ENCODE measurements around the gene GIMAP7. TPM values are rescaled to one million over a fixed set of nuclear protein-coding genes. Genes with fewer than 3 reads are reported as not detected.
"Not testable (repeated sequence)": the region's sequence is repeated elsewhere in the genome, so short reads cannot be mapped to it uniquely, and the experiment has no call there.

Gene GIMAP7
- total and polyA plus RNA-seq, 4 experiments from 2014 or later = 464 to 1,096 (median 517) TPM

DNA sequence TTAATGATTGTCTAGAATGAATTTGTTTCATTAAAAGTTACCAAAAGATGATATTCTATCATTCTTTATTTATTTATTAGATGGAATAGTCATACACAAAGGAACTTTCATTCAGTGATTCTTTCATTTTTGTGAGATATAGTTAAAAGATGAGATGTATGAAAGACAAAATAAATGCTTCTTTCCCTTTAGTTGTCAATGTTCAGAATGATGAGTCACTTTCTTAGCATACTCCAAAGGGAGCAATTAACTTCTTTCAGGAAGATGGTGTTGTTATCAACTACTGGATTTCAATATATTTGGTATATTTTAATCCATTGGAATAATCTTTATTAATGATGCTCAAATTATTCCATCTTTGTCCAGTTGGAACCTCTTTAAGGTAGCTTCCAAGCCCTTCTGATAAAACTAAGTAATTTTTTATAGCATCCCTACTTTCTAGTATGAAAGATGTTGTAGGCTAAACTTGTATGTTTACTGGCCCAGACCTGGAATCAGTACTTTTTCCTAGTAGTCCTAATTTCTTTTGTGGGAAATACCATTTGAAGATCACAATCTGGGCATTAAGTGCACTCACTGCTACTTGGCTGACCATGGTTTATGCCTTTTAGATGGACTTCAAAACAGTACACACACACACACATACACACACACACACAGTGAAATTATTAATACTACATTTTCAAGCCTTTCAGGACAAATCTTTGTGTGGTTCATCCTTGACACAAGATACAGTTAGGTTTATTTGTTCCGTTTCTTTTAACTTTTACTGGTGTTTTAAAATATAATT is 2.5 kb downstream of the GIMAP7 start:
- peak overlapping the region; percentile 97 to 100 (median 100) for H3K4me3 Mint-ChIP-seq
- ChIA-PET POLR2A (ENCODE audit: partially characterized antibody) (interaction anchor here (0.7 to 33.6 kb wide), 24 partner anchors 9 to 238 kb away, joined by 3 to 1033 read pairs (median 38); partner anchors contain the start of genes GIMAP1, GIMAP2, GIMAP4 and GIMAP5), CTCF (ENCODE audit: partially characterized antibody) (interaction anchor here (1.0 to 7.8 kb wide), 3 partner anchors 51 to 239 kb away, joined by 3 to 146 read pairs (median 19); partner anchors contain the start of genes GIMAP4 and GIMAP8)
- Histone ChIP-seq H3K4me3 (ENCODE audit: low read length in 2 of 2) (peak overlapping the region; percentile 92 to 99), H3K36me3 (ENCODE audit: insufficient read depth, low read length) (peaks cover 20% of the 10 kb centered on the region), H3K27me3 (ENCODE audit: insufficient read depth, low read length) (no peaks in the 10 kb centered on the region), H3K9me3 (ENCODE audit: control insufficient read depth in 1 of 2, low read length in 2 of 2) (no peaks in the 10 kb centered on the region), H3K27ac (ENCODE audit: low read depth, low read length) (peak overlapping the region; percentile 77), H3K4me1 (ENCODE audit: insufficient read depth, low read length) (peaks cover 35% of the 10 kb centered on the region)
- intact Hi-C loops (cut with micrococcal nuclease) = loop anchor here (5.0 kb wide), 2 partner anchors 170 to 225 kb away; partner anchors contain the start of gene GIMAP2
- H3K27me3 Mint-ChIP-seq = no peaks in the 10 kb centered on the region
- peaks cover 0 to 14% (median 9%) of the 10 kb centered on the region in 8 donors for H3K9me3 Mint-ChIP-seq
- H3K27ac Mint-ChIP-seq = peak overlapping the region; percentile 76 to 99 (median 93)
- H3K4me1 Mint-ChIP-seq = peaks cover 28 to 51% (median 32%) of the 10 kb centered on the region in 4 donors
- DNase-seq = no peak
- H3K36me3 Mint-ChIP-seq = peaks cover 62 to 71% of the 10 kb centered on the region in 2 donors

DNA sequence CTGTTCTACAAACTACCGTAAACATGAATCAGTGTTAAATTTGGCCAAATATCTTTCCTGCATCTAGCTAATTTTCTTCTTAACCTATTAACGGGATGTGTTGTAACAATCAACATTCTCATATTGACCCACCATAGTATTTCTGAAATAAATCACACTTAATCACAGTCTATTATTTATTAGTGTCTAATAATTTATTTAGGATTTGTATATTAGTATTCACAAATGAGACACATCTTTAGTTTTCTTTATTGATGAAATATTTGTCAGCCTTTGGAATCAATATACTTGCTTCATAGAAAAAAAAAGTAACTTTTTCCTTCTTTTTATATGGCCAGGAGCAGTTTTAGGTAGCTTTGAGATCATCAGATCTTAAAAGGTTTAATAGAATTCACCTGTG is 4.6 kb downstream of the GIMAP7 start:
- CTCF ChIA-PET (ENCODE audit: partially characterized antibody) = interaction anchor here (1.3 to 2.8 kb wide), 7 partner anchors 49 to 237 kb away, joined by 3 to 15 read pairs (median 7); partner anchors contain the start of genes GIMAP4 and GIMAP8
- Histone ChIP-seq H3K4me3 (ENCODE audit: low read length in 2 of 2) (peak overlapping the region; percentile 61 to 74), H3K27me3 (ENCODE audit: insufficient read depth, low read length) (no peaks in the 10 kb centered on the region), H3K27ac (ENCODE audit: low read depth, low read length) (peak overlapping the region; percentile 62), H3K4me1 (ENCODE audit: insufficient read depth, low read length) (peaks cover 13% of the 10 kb centered on the region), H3K36me3 (ENCODE audit: insufficient read depth, low read length) (peaks cover 20% of the 10 kb centered on the region), H3K9me3 (ENCODE audit: control insufficient read depth in 1 of 2, low read length in 2 of 2) (no peaks in the 10 kb centered on the region)
- Mint-ChIP-seq H3K4me1 (peaks cover 16 to 48% (median 26%) of the 10 kb centered on the region in 4 donors), H3K4me3 (peak overlapping the region; percentile 97 to 100 (median 99)), H3K27me3 (no peaks in the 10 kb centered on the region), H3K9me3 (peaks cover 0 to 34% (median 26%) of the 10 kb centered on the region in 8 donors), H3K36me3 (peaks cover 75 to 85% of the 10 kb centered on the region in 2 donors), H3K27ac (peak overlapping the region in 6 of 7 donors; percentile 81 to 97 (median 92))
- no peak for DNase-seq
- POLR2A ChIA-PET (ENCODE audit: partially characterized antibody) = interaction anchor here (1.0 to 33.6 kb wide), 26 partner anchors 11 to 236 kb away, joined by 3 to 1033 read pairs (median 12); partner anchors contain the start of genes GIMAP1, GIMAP2, GIMAP4 and GIMAP5
- intact Hi-C loops (cut with micrococcal nuclease) = loop anchor here (5.0 kb wide), 2 partner anchors 168 to 223 kb away; partner anchors contain the start of gene GIMAP2

DNA sequence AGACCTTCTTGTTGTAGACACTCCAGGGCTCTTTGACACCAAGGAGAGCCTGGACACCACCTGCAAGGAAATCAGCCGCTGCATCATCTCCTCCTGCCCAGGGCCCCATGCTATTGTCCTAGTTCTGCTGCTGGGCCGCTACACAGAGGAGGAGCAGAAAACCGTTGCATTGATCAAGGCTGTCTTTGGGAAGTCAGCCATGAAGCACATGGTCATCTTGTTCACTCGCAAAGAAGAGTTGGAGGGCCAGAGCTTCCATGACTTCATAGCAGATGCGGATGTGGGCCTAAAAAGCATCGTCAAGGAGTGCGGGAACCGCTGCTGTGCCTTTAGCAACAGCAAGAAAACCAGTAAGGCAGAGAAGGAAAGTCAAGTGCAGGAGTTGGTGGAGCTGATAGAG is 5.5 kb downstream of the GIMAP7 start:
- peaks cover 18% of the 10 kb centered on the region for H3K4me1 ChIP-seq (ENCODE audit: insufficient read depth, low read length)
- no peaks in the 10 kb centered on the region for H3K9me3 ChIP-seq (ENCODE audit: control insufficient read depth in 1 of 2, low read length in 2 of 2)
- H3K27ac ChIP-seq (ENCODE audit: low read depth, low read length) = peak overlapping the region; percentile 62
- H3K27ac Mint-ChIP-seq = peak overlapping the region; percentile 81 to 97 (median 92)
- H3K4me3 Mint-ChIP-seq = peak overlapping the region; percentile 97 to 100 (median 99)
- DNase-seq = peak in 1 of 5 donors; percentile 34
- peaks cover 20% of the 10 kb centered on the region for H3K36me3 ChIP-seq (ENCODE audit: insufficient read depth, low read length)
- H3K27me3 Mint-ChIP-seq = no peaks in the 10 kb centered on the region
- peaks cover 0 to 39% (median 33%) of the 10 kb centered on the region in 8 donors for H3K9me3 Mint-ChIP-seq
- H3K36me3 Mint-ChIP-seq = peaks cover 73 to 83% of the 10 kb centered on the region in 2 donors
- peak overlapping the region; percentile 61 to 74 for H3K4me3 ChIP-seq (ENCODE audit: low read length in 2 of 2)
- H3K27me3 ChIP-seq (ENCODE audit: insufficient read depth, low read length) = no peaks in the 10 kb centered on the region
- H3K4me1 Mint-ChIP-seq = peaks cover 21 to 50% (median 33%) of the 10 kb centered on the region in 4 donors
- intact Hi-C loops (cut with micrococcal nuclease) = no loop called here
- ChIA-PET CTCF (ENCODE audit: partially characterized antibody) (interaction anchor here (1.0 to 2.8 kb wide), 7 partner anchors 48 to 236 kb away, joined by 3 to 15 read pairs (median 4); partner anchors contain the start of genes GIMAP4, GIMAP5 and GIMAP8), POLR2A (ENCODE audit: partially characterized antibody) (interaction anchor here (0.7 to 33.6 kb wide), 34 partner anchors 8 to 235 kb away, joined by 3 to 1033 read pairs (median 7); partner anchors contain the start of genes GIMAP1, GIMAP2, GIMAP4 and GIMAP5)

DNA sequence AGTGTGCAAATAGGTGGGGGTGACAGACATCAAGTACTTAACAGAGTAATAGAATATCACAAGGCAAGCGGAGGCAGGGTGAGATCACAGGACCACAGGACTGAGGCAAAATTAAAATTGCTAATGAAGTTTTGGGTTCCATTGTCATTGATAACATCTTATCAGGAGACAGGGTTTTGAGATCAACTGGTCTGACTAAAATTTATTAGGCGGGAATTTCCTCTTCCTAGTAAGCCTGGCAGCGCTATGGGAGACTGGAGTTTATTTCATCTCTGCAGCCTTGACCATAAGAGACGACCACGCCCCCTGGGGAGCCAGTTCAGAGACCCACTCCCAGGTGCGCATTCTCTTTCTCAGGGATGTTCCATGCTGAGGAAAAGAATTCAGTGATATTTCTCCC is 8.3 kb downstream of the GIMAP7 start:
- Mint-ChIP-seq H3K9me3 (peaks cover 2 to 65% (median 56%) of the 10 kb centered on the region in 8 donors), H3K4me3 (peak overlapping the region; percentile 59 to 100 (median 87)), H3K4me1 (peaks cover 31 to 70% (median 44%) of the 10 kb centered on the region in 4 donors), H3K27ac (peak overlapping the region; percentile 60 to 79 (median 65)), H3K36me3 (peaks cover 69 to 72% of the 10 kb centered on the region in 2 donors)
- H3K9me3 ChIP-seq (ENCODE audit: control insufficient read depth in 1 of 2, low read length in 2 of 2); DNase-seq; H3K27me3 Mint-ChIP-seq; H3K27ac ChIP-seq (ENCODE audit: low read depth, low read length); CTCF ChIA-PET (ENCODE audit: partially characterized antibody); intact Hi-C loops (cut with micrococcal nuclease); H3K27me3 ChIP-seq (ENCODE audit: insufficient read depth, low read length); H3K4me3 ChIP-seq (ENCODE audit: low read length in 2 of 2): not testable (repeated sequence)
- peaks cover 28% of the 10 kb centered on the region for H3K4me1 ChIP-seq (ENCODE audit: insufficient read depth, low read length)
- POLR2A ChIA-PET (ENCODE audit: partially characterized antibody) = interaction anchor here (0.6 to 33.6 kb wide), 8 partner anchors 10 to 222 kb away, joined by 3 to 1033 read pairs (median 194); partner anchors contain the start of genes GIMAP1, GIMAP2, GIMAP4 and GIMAP8
- peaks cover 20% of the 10 kb centered on the region for H3K36me3 ChIP-seq (ENCODE audit: insufficient read depth, low read length)

DNA sequence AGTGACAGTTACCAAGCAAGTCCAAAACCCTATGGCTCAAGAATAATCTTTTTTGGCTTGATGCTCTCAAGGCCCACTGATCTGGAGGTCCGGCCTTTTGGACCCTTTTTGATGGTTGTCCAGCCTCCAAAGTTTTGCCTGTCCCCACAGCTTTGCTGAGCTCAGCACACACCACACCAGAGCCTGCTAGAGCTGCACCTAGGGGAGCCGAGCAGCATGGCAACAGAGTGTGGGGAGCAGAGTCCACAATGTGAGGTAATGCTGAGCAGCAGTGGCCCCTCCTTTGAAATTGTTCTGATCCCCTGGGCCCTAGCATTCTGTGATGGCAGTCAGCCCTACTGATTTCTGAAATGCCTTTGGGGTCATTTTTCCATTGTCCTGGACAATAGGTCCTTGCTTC is 9.3 kb downstream of the GIMAP7 start:
- Mint-ChIP-seq H3K27ac (peak overlapping the region in 6 of 7 donors; percentile 23 to 81 (median 64)), H3K4me3 (peak overlapping the region in 6 of 8 donors; percentile 14 to 64 (median 22)), H3K36me3 (peaks cover 67 to 72% of the 10 kb centered on the region in 2 donors), H3K4me1 (peaks cover 35 to 70% (median 46%) of the 10 kb centered on the region in 4 donors), H3K27me3 (no peaks in the 10 kb centered on the region), H3K9me3 (peaks cover 6 to 76% (median 66%) of the 10 kb centered on the region in 8 donors)
- POLR2A ChIA-PET (ENCODE audit: partially characterized antibody) = interaction anchor here (0.8 to 33.6 kb wide), 21 partner anchors 9 to 232 kb away, joined by 3 to 777 read pairs (median 5); partner anchors contain the start of genes GIMAP1, GIMAP2, GIMAP4 and GIMAP5
- Histone ChIP-seq H3K9me3 (ENCODE audit: control insufficient read depth in 1 of 2, low read length in 2 of 2) (peaks cover 0 to 3% of the 10 kb centered on the region in 2 donors), H3K36me3 (ENCODE audit: insufficient read depth, low read length) (peaks cover 20% of the 10 kb centered on the region), H3K4me1 (ENCODE audit: insufficient read depth, low read length) (peaks cover 28% of the 10 kb centered on the region), H3K4me3 (ENCODE audit: low read length in 2 of 2) (no peak overlapping the region), H3K27me3 (ENCODE audit: insufficient read depth, low read length) (no peaks in the 10 kb centered on the region), H3K27ac (ENCODE audit: low read depth, low read length) (no peak overlapping the region)
- CTCF ChIA-PET (ENCODE audit: partially characterized antibody) = interaction anchor here (2.1 kb wide), 1 partner anchor 45 kb away, joined by 6 read pairs; no protein-coding TSS in a partner anchor
- intact Hi-C loops (cut with micrococcal nuclease) = no loop called here
- DNase-seq = no peak

DNA sequence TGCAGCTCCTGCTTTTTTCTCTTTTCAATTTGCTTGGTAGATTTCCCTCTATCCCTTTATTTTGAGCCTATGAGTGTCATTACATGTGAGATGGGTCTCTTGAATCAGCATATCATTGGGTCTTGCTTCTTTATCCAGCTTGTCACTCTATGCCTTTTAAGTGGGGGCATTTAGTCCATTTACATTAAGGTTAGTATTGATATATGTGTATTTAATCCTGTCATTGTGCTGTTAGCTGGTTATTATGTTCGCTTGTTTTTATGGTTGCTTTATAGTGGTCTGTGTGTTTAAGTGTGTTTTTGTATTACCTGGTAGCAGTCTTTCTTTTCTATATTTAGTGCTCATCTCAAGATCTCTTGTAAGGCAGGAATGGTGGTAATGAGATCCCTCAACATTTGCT is 17.0 kb downstream of the GIMAP7 start:
- H3K4me1 Mint-ChIP-seq = peaks cover 9 to 21% (median 16%) of the 10 kb centered on the region in 4 donors
- H3K36me3 ChIP-seq (ENCODE audit: insufficient read depth, low read length) = no peaks in the 10 kb centered on the region
- peak overlapping the region in 1 of 8 donors; percentile 13 for H3K4me3 Mint-ChIP-seq
- H3K4me3 ChIP-seq (ENCODE audit: low read length in 2 of 2) = no peak overlapping the region
- H3K27me3 Mint-ChIP-seq = no peaks in the 10 kb centered on the region
- POLR2A ChIA-PET (ENCODE audit: partially characterized antibody) = interaction anchor here (0.6 to 33.6 kb wide), 9 partner anchors 10 to 210 kb away, joined by 3 to 777 read pairs (median 3); partner anchors contain the start of genes GIMAP4, GIMAP7 and GIMAP8
- H3K4me1 ChIP-seq (ENCODE audit: insufficient read depth, low read length) = no peaks in the 10 kb centered on the region
- DNase-seq = no peak
- H3K27ac ChIP-seq (ENCODE audit: low read depth, low read length) = no peak overlapping the region
- H3K9me3 Mint-ChIP-seq = peaks cover 6 to 73% (median 64%) of the 10 kb centered on the region in 8 donors
- intact Hi-C loops (cut with micrococcal nuclease) = no loop called here
- no peaks in the 10 kb centered on the region for H3K27me3 ChIP-seq (ENCODE audit: insufficient read depth, low read length)
- H3K27ac Mint-ChIP-seq = peak overlapping the region in 2 of 7 donors; percentile 49 to 65
- CTCF ChIA-PET (ENCODE audit: partially characterized antibody) = interaction anchor here (0.9 to 1.6 kb wide), 2 partner anchors 10 to 83 kb away, joined by 3 to 4 read pairs; no protein-coding TSS in a partner anchor
- H3K9me3 ChIP-seq (ENCODE audit: control insufficient read depth in 1 of 2, low read length in 2 of 2) = peaks cover 0 to 16% of the 10 kb centered on the region in 2 donors
- peaks cover 47 to 56% of the 10 kb centered on the region in 2 donors for H3K36me3 Mint-ChIP-seq
